ENCODE results near the gene SIAH2.

SIAH2 gene

GRCh38 chr3:150773616-150774192 lies 10.7 kb upstream of the SIAH2 start:
- DNase-seq, result no peak

DNA sequence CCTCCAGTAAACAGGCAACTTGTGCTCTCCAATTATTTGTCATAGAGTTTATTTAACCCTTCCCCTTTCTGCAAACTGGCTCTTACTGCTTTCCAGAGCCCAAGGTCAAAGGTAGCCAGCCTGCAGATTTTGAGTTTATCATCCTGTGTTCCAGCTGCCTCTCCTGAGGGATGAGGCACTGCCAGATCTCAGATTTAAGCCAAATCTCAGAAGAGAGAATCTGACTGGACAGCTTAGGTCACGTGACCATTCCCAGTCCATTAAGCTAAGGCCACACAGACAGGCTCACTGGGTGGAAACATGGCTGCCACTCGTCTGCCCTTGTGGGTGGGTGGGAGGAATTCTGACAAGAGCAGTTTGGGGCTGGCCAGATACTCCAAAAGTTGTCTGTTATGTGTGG lies 8.6 kb upstream of the SIAH2 start:
- DNase-seq, result no peak

DNA sequence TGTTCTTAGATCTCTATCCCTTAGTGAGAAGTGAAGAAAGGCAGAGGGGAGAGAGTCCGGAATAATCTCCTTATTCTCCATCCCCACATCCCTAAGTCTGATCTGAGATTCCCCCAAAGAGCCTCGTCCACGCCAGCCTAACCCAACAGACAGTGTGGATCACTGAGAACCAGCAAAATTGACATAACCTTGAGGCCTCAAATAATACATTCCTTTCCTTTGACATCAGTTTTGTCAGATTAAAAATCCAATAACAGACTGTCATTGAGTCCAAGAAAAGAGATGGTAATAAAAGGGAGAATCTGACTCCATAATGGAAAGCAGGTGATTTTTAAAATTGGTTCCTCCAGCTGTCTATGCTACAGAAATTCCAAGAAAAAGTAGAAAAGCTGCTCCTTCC lies 7.7 kb upstream of the SIAH2 start:
- DNase-seq, result no peak

DNA sequence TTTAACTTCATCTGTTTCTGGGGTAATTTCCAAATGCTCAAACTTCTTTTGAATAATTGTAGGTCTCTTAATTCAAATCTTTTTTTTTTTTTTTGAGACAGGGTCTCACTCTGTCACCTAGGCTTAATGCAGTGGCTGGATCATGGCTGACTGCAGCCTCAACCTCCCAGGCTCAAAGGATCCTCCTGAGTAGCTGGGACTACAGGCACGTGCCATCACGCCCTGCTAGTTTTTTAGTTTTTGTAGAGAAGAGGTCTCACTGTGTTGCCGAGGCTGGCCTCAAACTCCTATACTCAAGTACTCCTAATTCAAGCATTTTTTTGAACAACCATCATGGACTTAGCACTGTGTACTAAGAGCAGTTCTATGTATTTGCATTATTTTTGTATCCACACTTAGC lies 3.8 kb upstream of the SIAH2 start:
- no peak for DNase-seq

- no peak for DNase-seq
Measured at GRCh38 chr3:150765949-150766720, 3.2 kb upstream of the SIAH2 start.

DNA sequence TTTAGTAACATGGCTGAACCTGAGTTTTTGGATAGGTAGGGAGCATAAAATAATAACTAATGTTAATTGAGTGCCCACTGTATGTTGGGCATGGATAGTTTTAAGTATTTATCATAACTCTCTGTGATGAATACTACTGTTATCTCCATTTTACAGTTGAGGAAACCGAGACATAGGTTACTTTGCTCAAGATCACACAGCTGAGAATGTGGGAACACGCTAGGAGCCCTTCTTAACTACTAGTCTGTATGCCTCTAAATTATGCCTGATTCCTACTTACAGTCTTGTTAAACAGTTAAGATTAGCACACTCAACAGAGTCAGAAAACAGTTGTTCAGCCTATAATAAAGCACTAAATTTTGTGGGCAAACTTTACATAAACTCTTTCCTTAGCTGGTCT lies 2.0 kb upstream of the SIAH2 start:
- DNase-seq, result no peak

DNA sequence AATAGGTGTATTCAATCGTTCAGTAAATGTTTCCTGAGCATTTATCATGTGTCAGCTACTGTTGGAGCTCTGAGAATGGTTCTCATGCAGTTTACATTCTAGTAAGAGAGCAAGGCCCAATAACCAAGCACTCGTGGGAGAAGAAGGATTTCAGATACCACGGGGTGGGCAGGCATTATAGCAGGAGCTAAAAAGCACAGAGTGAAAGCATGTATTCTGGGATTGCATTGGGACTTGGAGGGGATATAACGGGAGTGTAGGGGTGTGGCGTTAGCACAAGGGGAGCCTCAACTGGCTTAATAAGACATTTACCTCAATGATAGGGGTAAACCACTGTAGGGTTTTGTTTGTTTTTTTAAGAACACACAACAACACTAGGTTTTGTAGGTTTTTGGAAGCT lies 1.6 kb upstream of the SIAH2 start:
- no peak for DNase-seq

DNA sequence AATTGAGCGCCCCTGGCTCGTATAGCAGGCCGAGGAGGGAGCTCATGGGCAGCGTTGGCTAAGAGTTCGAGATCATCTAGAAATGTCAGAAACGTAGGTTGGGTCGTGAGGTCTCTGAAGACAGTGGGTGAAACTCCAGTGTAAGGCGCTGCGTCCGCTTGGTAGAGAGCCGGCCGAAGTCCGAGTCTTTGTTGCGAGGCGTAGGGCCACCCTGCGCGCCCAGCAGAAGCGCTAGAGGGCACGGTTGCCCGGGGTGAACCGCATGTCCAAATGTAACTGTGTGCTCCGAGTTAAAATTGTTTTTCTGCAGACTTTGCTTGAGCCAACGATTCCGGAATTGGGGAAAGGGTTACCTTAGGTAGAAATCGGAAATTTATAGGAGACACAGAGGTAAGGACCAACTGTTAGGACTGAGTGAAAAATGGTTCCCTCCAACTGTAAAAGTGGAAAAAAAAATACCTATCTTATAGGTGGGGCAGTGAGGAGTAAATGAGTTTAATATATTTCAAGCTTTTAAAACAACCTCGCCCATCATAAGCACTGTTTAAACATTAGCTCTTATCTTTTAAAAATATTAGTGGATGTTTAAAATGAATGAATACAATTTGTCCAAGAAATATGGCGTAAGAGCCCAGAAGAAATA lies 993 bp upstream of the SIAH2 start:
- DNase-seq, result peak; percentile 38

GRCh38 chr3:150762662-150763121 lies 277 bp downstream of the SIAH2 start:
- DNase-seq, result no peak

DNA sequence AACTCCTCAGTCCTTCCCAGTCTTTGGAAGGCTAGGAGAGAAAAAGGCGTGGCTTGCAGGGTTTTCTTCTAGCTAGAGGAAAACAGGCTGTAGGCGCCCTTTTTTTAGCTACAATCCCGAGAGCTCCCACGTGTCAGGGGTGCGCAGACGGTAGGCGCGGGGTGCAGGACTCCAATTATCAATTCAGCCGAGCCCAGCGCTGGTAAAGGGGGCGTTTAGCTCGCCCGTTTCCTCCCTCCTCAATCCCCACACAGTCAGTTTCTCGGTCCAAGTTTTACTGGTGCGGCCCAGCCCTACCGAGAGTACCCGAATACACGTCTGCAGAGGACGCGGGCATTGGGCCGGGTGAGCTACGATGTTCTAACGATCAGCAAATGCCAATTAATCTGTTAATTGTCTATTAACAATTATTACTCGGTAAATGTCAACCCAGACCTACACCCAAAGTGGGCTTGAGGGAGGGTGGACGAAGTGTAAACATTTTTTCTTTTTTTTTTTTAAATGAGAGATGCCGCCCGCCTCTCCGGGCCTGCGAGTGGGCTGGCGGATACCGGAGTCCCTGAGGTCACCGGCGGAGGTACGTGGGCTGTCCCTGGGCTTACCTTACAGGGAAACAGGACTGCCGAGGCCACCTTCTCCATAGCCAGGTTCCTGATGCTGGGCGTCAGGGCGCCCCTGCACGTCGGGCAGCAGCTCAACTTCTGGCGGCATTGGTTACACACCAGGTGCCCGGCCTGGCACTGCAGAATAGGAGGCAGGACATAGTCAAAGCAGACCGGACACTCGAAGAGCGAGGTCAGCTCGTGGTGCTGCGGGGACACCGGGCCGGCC lies 923 bp downstream of the SIAH2 start:
- peak; percentile 27 for DNase-seq

- DNase-seq, result no peak
Measured at GRCh38 chr3:150760431-150761200, 2.4 kb downstream of the SIAH2 start.

- no peak for DNase-seq
Measured at GRCh38 chr3:150759947-150760346, 3.0 kb downstream of the SIAH2 start.

- DNase-seq, result no peak
Measured at GRCh38 chr3:150759319-150759718, 3.6 kb downstream of the SIAH2 start.

GRCh38 chr3:150757768-150758167 lies 5.2 kb downstream of the SIAH2 start:
- no peak for DNase-seq

GRCh38 chr3:150757364-150757763 lies 5.6 kb downstream of the SIAH2 start:
- DNase-seq, result no peak

DNA sequence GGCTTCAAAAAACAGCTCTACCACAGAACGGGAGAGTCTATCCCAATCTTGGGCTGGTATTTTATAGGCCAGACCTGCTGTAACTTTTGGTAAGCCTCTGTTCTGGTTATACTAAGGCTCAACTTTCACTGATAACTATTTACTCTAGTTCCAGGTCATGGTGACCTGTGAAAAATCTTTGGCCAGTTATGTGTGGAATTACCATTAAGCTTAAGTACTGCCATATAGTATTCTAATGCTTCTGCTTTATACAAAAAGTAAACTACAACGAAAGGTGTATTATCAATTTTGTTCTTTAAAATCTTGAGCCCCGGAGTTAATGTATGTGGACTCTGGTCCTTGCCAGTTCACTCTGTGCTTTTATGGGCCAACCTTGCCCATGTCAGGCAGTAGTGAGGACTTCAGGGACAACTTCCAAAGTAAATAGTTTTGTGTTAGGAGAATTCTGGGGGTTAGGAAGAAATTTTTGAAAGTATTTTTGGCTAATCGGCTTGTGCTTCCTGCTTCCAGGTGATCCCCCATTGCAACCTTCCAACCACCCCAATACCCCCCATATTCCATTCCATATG lies 6.4 kb downstream of the SIAH2 start:
- no peak for DNase-seq

DNA sequence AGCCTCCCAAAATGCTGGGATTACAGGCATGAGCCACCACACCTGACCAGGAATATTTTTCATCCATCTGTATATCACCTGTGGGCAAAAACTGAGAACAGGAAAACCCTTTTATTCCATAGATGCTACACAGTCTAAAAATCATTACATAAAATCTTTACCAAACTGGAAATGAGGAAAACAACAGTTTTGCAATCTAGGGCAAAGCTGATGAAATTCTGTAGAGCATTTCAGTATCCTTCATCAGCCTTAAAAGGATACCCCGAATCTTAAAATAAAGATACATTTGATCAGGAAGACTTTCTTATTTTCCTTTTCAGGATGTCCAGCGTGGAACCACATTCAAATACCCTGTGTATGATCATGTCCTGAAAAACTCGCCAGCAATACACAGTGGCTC lies 7.1 kb downstream of the SIAH2 start:
- no peak for DNase-seq

- DNase-seq, result no peak
Measured at GRCh38 chr3:150754896-150755295, 8.1 kb downstream of the SIAH2 start.

DNA sequence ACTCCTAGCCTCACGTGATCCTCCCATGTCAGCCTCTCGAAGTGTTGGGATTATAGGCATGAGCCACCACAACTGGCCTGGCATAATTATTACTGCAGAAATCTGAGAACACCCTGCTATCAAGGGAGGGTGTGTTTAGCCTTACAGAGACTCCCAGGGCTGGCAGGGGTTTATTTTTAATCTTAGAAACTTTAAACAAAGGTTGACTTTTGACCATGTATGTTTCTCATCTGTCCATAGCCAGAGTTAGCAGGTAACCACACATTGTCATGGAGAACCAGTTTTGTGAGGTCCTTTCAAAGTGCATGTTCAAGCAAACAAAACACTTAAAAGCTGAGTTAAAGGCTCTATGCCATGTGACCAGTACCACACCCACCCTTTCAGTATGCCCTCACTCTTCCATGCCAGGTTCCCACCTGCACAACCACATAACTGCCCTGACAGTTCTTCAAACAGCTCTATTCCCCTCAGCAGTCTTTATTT lies 11.1 kb downstream of the SIAH2 start:
- no peak for DNase-seq

- no peak for DNase-seq
Measured at GRCh38 chr3:150749255-150749654, 13.7 kb downstream of the SIAH2 start.

- DNase-seq, result no peak
Measured at GRCh38 chr3:150748684-150749047, 14.3 kb downstream of the SIAH2 start.

Data from activated CD4-positive, alpha-beta T cell treated with anti-CD3 and anti-CD28 coated beads, Interleukin-2, amount 50 U/mL, for 1 hour (primary cell).